GM10248 (cell line): ENCODE results near the gene PLCH2.

Experiments
- CTCF ChIA-PET: fragments of 300-600 bp; sonication (Branson Sonifier 250); formaldehyde crosslinking; extraction: SDS; loops from one replicate; lab custom pipeline; 2021; ENCODE audit warnings: antibody characterized with exemption; lab: Yijun Ruan, JAX
- POLR2A ChIA-PET: fragments of 350-650 bp; sonication (Branson Sonifier 250); formaldehyde crosslinking; extraction: SDS; loops from one replicate; lab custom pipeline; 2020; ENCODE audit warnings: antibody characterized with exemption; lab: Yijun Ruan, JAX
- DNase-seq: peaks from one replicate; pipeline ENCODE4 v3.0.0; 2012; ENCODE audit errors: extremely low spot score
- CTCF ChIP-seq: IDR thresholded peaks from 2 replicates; pipeline ENCODE4 v1.5.1; 2012; ENCODE audit warnings: mild to moderate bottlenecking, low read depth; ENCODE audit errors: extremely low read depth, missing control alignments, control extremely low read depth

Gene PLCH2

DNA sequence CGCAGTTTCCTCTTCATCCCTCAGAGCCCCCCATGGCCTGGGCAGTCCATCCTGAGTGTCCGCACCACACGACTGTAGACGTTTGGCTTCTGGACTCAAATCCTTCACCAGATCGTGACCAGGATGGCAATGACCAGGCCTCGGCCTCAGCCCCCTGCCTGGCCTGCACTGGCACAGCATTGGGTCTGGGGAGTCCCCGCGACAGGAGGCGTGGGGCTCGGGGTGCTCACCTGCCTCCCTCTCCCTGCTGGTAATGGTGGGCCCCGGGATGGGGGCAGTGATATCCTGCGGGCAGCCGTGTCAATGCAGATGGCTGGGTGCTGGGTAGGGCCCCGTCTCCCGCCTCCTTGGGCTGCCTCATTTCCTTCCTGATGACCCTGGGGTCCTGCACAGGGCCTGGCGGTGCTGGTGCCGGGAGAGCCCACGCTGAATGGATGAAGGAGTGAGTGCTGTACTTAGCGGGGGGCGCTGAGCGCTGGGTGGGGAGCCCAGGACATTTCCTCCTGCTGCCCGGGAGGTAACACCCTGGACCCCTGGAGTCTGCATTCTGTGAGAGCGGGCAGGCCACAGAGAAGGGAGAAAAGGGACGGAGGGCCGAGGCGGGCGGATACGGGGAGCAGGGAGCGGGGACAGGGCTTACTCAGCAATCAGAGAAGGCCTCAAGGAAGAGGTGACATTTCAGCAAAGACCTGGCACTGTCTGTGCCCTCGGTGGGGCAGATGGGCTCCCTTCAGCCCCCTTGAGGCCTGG is 78.0 kb downstream of the PLCH2 start:
- DNase-seq, result no peak
- TF ChIP-seq CTCF, result no peak
- POLR2A ChIA-PET, result no interaction called here
- CTCF ChIA-PET, result interaction anchor here (1.0 kb wide), 1 partner anchor 30 kb away, joined by 3 read pairs; no protein-coding TSS in a partner anchor

DNA sequence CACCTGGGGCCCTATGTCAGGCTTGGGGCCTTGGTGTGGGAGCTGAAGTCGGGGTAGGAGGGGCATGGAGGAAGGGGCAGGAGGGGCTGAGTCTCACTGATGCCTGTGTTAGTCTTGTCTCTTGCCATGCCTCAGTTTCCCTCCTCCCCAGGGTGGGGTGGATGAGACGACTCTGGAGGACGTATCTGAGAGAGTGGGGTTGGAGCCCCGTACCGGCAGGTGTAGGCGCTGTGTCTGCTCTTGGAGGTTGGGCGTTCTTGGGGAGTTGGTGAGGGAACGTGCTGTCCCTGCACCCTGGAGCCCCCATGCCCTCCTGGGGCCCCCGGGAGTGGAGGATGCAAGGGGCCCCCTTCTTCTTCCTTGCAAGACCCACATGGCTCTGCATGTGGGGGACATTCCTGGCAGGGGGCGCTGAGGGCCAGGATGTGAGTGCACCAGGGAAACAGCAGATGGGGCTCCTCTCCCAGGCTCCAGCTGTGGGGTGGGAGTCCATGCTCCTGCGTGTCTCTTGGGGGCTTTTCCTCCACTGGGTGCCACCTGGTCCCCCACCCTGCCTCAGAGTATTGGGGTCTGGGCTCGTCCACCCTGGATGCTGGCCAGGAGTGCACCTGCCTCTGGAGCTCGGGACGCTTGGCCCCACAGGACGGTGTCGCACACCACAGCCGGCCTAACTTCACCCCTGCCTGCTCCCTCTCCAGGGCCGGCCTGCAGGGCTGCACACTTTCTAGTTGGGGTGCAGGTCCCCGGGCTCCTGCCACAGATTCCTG is 78.7 kb downstream of the PLCH2 start:
- CTCF ChIA-PET, result interaction anchor here (1.0 to 2.0 kb wide), 3 partner anchors 10 to 29 kb away, joined by 3 to 10 read pairs (median 4); no protein-coding TSS in a partner anchor
- TF ChIP-seq CTCF, result peak; percentile 88
- peak; percentile 70 for DNase-seq
- POLR2A ChIA-PET, result no interaction called here
